HG03520 (cell line): Measurements from ENCODE around the gene KRT10.
"Not testable (repeated sequence)": the region's sequence is repeated elsewhere in the genome, so short reads cannot be mapped to it uniquely, and the experiment has no call there.

Experiments
- ATAC-seq: cut with Tn5 transposase; IDR thresholded peaks from one replicate; pipeline ENCODE4 v1.9.1; 2021; ENCODE audit warnings: mild to moderate bottlenecking, moderate library complexity; ENCODE audit not compliant: unreplicated experiment

KRT10 gene

DNA sequence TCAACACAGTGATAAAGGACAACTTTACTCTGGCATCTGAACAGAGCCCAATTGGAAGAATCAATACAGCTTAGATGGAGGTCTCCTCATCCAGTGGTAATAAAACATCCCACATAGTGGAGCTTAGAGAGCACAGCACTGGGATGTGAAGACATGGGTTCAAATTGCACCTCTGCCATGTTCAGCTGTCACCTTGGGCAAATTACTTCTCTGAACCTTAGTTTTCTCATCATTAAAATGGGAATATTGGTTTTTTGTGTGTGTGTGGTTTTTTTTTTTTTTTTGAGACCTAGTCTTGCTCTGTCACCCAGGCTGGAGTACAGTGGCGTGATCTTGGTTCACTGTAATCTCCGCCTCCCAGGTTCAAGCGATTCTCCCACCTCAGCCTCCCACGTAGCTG is 13.6 kb upstream of the KRT10 start:
- ATAC-seq, result no peak

DNA sequence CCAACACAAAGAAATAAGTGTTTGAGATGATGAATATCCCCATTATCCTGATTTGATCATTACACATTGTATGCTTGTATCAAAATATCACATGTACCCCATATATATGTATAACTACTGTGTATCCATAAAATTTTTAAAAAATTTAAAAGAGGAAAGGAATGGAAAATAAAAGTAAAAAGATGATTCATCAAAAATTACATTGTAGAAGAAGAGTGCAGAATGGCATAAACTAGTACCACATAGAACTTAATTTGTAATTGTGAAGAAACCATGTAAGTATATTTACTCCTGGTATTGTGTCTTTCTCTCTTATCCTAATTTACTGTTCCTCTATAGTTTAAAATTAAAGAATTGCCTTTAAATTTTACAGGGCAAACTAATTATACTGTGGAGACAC is 11.5 kb upstream of the KRT10 start:
- ATAC-seq, result no peak

DNA sequence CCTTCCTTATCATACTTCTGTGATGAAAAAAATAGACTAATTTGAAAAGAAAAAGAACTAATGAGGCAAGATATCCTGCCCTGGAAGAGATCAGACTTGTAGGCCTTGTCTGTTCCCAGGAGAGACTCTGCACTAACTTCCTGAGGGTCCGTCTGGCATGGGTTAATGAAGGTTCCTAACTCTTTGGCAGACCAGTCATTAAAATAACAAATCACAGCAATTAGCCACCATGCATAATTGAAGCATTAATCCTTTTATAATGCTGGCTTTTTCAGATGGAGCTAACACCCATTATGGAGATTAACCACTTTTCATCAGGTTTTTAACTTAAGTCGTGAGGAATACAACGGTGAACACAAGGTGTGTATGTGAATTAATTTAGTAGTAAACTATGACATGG is 10.4 kb upstream of the KRT10 start:
- no peak for ATAC-seq

DNA sequence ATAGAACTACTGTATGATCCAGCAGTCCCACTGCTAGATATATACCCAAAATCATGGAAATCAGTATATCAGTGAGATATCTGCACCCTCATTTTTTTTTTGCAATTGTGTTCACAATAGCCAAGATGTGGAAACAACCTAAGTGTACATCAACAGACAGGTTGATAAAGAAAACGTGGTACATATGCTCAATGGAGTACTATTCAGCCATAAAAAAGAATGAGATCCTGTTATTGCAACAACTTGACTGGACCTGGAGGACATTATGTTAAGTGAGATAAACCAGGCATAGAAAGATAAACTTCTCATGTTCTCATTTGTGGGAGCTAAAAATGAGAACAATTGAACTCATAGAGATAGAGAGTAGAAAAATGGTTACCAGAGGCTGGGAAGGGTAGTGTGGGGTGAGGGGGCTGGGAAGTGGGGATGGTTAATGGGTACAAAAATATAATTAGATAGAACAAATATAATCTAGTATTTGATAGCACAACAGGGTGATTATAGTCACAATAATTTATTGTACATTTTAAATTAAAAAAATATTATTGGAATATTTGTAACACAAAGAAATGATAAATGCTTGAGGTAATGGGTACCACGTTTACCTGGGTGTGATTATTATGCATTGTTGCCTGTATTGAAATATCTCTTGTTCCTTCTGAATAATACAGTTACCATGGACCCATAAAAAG is 7.8 kb upstream of the KRT10 start:
- no peak for ATAC-seq

DNA sequence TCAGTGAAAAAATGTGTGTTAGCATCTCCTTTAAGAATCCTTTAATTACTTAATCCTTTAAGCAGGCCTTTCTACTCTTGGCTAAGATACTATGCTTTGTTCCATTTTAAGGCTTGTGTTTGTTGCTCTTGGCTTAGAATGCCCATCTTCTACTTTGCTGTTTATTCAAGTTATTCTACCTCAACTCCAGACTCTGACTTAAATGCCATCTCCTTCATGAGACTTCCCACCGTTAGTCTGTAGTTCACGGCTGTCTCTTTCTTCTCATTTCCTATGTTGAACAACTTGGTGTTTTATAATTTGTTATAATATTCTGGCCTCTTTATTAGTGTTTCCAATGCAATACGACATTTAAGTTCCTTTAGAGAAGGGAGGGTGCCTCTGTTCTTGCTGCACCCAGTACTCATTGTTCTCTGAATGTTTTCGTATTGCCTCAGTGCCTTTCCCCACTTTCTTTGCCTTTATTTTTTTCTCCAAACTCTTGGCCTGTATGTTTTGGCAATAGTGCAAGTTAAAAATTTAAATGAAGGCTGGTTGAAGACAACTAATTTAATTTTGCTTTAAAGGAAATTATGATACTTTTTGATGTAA is 6.1 kb upstream of the KRT10 start:
- ATAC-seq, result no peak

DNA sequence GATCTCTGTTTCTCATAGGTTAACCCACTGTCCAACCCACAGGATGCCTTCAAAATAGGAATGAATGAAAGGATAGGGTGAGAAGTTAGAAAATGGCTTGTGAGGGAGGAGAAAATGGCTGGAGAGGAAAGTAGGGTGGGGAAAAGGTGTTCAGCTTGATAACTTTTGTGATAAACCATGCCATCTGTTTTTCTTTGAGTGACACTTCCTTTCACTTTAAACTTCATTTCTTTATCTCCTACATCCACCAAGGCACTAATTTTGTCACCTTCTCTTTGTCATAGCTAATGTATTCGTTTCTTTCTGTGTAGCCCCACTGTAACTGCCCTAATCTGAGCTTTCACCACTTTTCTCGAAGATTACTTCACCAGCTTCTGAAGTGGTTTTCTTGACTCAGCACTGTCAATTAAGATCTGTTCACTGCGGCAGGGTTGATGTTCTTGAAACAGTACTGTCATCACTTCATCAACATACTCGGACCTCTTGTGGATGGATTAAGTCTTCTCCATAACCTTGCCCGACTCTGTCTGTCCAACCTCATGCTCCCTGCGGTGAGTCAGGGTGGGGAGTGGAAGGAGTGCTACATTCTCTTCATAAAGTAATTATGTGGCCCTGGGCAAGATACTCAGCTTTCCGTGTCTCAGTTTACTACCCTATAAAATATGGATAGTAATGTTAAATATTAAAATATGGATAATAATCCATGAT is 5.5 kb upstream of the KRT10 start:
- no peak for ATAC-seq

DNA sequence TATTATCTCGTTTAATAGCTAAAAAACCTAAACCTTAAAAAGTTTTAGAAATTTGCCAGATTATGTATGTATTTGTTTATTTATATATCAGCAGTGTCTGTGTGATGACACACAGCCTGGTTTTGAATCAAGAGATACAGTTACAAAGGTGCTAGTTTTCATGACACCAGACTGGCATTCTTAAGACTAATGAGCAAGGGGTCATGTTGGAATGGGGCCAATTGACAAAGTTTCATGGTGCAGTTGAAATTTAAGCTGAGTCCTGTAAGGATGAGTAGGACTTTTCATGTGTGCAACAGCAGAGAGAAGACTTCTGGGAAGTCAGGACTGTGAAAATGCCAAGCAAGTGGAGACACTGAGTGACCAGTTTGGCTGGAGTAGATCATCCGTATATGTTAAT is 3.2 kb upstream of the KRT10 start:
- no peak for ATAC-seq

DNA sequence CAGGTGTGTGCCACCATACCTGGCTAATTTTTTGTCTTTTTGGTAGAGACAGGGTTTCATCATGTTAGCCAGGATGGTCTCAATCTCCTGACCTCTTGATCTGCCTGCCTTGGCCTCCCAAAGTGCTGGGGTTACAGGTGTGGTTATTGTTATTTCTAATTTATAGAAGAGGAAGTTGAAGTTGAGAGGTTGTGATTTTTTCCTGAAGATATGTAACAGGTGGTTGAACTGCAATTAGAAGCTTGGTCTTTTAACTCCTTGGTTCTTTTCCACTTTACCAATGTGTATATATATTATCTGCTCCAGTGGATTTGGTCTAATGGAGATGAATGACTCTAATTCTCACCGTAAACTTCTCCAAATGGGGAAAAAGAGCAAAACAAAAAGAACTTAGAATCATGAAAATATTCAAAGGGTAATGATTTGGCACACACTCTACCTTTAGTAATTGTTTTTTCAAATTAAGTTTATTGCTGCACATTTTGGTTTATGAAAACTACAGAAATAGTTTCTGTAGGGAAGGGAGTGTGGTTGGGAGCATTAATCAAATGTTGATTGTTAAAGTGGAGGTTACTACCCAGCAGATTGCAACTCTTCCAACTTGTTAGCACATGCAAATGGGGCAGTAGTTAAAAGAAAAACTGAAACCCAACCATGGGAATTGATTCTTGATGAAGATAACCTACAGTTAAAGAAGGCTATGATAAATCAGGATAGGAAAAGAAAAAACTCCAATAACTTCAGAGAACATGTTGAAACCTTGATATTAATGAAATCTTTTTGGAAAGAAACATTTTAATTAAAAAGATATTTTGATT is 1.8 kb upstream of the KRT10 start:
- ATAC-seq, result no peak

DNA sequence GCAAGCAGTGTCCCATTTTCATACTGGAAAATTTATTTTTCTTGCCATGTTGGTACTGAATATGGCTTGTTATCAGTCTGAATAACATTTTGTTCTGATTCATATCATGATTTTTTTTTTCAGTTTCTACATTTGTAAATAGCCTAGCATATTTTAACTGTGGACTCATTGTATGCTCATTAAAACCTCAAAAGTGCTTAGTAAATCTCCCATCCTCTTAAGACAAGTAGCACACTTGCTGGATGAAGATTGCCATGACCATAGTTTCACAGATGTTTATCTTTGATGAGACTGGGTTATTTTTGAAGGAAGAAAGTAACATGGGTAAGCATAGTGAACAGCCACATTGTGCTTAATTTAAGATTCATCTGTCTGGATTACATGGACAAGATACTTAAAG is 878 bp downstream of the KRT10 start:
- ATAC-seq, result no peak

DNA sequence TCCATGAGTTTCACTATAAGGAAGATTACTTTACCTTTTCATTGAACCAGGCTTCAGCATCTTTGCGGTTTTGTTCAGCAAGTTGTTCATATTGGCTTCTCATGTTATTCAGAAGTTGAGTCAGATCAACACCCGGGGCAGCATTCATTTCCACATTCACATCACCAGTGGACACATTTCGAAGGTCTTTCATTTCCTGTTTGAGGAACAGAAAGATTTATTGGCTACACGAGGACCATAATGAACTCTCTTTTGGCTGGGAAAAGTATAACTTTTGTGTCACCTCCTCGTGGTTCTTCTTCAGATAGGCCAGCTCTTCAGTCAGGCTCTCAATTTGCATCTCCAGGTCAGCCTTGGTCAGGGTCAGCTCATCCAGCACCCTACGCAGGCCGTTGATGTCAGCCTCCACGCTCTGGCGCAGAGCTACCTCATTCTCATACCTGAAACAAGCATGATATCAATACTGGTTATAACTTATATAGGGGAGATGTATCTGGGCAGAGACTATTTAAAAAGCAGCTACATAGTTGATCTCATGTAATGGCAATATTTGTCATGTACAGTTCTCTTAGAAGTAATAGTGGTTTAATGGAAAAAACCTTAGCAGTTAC is 2.1 kb downstream of the KRT10 start:
- ATAC-seq, result no peak

DNA sequence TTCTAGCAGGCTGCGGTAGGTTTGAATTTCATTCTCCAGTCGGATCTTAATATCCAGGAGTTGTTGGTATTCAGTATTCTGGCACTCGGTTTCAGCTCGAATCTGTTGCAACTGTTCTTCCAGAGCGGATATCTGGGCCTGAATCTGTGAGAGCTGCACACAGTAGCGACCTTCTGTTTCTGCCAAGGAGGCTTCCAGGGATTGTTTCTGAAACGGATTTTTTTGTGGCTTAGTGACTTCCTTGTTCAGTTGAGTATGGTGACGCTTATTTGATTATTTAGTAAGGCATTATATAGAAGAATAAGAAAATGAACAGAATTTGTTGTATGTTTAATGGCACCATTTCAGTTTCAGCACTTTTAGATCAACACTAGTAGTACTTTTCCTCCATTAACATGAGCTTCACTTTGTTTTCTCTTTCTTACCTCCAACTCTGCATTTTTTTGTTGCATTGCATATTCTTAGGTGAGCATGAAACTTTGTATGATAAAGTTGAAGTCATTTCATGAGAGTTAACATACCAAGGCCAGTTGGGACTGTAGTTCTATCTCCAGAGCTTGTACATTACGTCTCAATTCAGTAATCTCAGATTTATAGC is 2.8 kb downstream of the KRT10 start:
- no peak for ATAC-seq

DNA sequence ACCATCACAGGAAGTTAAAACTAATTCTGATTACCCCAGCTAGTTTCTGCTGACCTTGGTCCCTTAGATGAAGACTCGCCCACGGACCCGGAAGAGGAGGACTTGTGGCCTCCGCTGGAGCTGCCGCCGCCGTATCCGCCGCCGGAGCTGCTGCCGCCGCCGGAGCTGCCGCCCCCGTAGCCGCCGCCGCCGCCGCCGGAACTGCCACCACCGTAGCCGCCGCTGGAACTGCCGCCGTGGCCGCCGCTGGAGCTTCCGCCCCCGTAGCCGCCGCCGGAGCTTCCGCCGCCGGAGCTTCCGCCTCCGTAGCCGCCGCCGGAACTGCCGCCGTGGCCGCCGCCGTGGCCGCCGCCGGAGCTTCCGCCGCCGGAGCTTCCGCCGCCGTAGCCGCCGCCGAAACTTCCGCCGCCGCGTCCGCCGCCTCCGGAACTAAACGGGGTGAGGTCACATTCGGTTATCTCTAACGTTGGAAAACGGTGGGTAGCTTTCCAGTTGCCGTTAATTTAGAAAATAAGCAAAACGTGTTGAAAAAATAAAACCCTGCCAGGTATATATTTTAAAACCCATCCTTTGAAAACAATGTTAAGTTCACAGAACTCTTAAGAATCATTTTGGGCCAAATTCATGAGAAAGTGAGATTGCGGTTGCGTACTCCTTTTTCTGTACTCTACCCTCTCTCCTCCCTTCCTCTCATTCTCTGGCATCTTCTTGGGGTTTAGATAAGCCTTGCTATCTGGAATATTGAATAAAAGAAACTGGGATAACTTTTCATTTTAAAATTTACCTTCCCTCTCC is 3.5 kb downstream of the KRT10 start:
- peak; percentile 52 for ATAC-seq

DNA sequence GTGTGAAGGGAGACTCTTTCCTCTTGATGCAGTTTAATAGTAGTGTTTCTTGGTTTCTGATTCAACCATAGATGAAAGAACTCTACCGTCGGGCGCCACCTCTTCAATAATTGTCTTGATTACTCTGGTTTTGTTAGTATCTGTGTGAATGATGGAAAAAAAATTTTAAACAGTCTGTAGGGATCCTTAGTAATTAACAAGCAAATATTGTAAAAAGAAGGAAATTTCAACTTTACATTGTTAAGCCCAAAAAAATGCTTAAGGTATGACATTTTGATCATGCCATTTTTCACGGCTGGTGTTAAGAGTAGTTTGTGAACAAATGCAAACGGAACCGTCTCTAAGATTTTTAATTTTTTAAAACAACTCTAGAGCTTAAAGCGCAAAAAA is 4.1 kb downstream of the KRT10 start:
- ATAC-seq, result no peak

DNA sequence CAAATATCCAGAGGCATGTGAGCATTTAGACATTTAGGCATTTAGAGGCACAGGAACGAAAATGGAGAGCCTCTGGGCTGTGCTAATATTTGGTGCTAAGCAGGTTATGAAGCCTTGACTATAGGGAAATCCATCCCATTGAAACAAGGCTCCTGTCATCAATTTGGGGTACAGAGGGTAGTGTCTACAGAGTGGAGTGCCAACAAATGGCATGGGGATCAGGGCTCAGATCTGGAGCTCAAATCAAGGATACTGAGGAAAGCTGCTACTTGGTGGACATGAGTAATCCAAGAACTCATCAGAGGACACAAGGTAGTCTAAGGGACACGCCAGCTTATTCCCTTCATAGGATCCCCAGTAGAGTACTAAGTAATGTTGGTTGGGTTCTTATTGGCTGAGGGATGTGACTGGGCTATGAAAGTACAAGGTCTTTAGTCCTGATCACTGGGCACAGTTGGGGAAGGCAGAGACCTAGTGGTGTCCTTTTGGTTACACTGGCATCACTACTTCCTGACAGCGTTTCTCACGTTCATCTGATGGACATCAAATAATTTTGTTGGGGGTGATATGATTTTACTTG is 5.2 kb downstream of the KRT10 start:
- no peak for ATAC-seq

DNA sequence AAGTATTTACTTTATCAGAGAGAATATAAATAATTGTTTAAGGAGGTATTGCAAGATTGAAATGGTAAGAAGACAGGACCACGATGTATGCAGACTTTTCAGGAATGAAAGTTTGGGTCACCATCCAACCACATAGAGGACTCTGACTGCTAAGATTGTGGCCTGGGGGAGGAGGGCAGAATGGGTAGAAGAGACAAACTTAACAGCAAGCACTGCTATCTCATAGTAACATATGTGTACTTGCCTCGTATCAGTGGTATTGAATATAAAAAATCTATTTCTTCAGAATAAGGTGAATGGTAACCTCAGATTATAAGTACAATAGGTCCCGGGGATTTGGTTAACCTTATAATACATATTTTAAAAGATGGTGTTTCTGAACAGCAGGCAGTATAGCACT is 5.8 kb downstream of the KRT10 start:
- no peak for ATAC-seq

DNA sequence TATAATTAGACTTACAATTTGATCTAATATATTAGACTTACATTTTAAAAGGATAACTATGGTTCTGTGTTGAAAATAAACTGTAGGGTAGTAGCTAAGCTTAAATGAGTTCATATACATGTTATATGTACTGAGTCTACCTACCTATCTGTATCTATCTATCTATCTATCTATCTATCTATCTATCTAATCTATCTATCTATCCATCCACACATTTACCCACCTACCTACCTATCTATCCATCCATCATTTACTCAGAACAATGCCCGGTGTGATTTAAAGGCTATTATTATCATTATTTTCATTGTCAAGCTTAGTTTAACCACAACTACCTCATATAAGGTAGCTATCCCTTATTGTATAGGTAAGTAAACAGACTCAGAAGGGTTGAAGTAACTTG is 7.0 kb downstream of the KRT10 start:
- ATAC-seq, result no peak

DNA sequence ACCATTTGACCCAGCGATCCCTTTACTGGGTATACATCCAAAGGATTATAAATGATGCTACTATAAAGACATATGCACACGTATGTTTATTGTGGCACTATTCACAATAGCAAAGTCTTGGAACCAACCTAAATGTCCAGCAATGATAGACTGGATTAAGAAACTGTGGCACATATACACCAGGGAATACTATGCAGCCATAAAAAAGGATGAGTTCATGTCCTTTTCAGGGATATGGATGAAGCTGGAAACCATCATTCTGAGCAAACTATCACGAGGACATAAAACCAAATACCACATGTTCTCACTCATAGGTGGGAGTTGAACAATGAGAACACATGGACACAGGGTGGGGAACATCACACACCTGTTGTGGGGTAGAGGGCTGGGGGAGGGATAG is 7.8 kb downstream of the KRT10 start:
- not testable (repeated sequence) for ATAC-seq

DNA sequence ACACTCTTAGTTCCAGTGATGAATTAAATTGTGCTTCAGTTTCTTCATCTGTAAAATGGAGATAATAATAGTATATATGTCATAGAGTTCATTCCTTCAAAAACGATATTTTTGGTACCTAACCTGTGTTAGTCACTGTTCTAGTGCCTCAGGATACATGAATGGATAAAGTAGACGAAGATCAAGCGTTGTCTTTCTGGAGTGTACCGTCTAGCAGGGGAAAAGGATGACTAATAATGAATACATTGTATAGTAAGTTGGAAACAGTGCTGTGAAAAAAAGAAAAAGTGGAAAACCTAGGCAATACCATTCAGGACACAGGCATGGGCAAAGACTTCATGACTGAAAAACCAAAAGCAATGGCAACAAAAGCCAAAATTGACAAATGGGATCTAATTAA is 8.6 kb downstream of the KRT10 start:
- no peak for ATAC-seq

DNA sequence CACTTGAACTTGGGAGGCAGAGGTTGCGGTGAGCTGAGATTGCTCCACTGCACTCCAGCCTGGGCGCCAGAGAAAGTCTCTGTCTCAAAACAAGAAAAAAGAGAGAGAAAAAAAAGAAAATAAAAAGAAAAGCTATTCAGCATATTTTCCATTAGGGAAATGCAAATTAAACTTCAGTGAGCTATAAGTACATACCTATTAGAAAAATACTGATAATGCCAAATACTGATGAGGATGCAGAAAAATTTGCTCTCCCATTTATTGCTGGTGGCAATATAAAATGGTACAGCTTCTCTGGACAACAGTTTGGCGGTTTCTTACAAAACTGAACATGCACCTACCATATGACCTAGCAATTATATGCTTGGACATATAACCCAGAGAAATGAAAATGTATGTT is 9.8 kb downstream of the KRT10 start:
- ATAC-seq, result no peak

DNA sequence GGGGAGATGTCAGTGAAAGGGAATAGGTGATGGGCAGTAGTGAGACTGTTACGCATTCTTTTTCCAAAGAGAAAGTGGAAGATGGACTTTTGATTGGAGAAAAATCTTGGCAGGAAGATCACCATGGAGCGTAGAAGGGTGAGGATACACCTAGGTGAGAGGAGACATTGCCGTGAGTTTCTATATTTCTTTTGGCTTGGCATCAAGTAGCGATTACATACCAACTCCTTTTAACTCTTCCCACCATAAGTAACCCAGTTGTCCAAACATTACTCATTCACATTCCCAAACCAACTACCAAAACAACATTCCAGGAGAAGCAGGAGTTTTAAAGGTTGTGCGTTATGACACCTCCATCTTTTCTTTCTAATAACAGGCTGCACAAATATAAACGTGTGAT is 11.9 kb downstream of the KRT10 start:
- no peak for ATAC-seq
